Left ventricle myocardium superior (tissue), 1 donor: ENCODE results near the gene MFSD1. TPM values are rescaled to one million over a fixed set of nuclear protein-coding genes. Genes with fewer than 3 reads are reported as not detected.
"Not testable (repeated sequence)": the region's sequence is repeated elsewhere in the genome, so short reads cannot be mapped to it uniquely, and the experiment has no call there.

ENCODE experiments used
- ATAC-seq: fragments of 200-7000 bp; cut with Tn5 transposase; one replicate; pipeline ENCODE4 v1.9.1; 2020; ENCODE audit warnings: mild to moderate bottlenecking, moderate library complexity
- DNase-seq: peaks from one replicate; pipeline ENCODE4 v3.0.0-alpha.2; 2020
- intact Hi-C: fragments of 100-400 bp; cut with micrococcal nuclease; formaldehyde crosslinking; loops from one replicate; pipeline ENCODE4 v1.11.0; 2022
- total RNA-seq: library from RNA; stranded (reverse); fragmentation: NEBNext Ultra II Directional; extraction: Animal tissue kit (Norgen Biotek cat#: 25700); gene quantifications from one replicate; pipeline ENCODE4 v1.2.1, GENCODE V29; 2021
- donor health status: DM: no; HTN: yes; CAD: no; lungs with severe emphysema.

The MFSD1 gene
- total RNA-seq, 1 donor from 2014 or later = 34.3 TPM

DNA sequence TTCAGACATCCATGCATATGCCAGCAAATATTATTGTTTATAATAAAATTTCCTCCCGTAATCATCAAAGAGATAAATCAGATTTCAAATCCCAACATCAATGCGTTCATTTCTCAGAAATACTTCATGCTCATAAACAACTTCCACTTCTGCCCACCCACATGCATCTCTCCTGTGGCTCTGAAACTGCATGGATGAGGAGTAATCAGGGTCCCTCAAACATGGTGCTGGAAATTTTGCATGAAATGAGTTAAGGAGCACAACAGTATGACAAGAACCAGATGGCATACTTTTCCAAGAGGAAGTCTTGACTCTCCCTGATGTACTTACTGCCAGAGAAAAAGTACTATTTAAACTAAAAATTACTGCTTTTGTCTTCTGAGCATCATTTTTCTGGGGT is 26.9 kb upstream of the MFSD1 start:
- intact Hi-C loops = no loop called here
- DNase-seq (no peak), ATAC-seq (peak; percentile 60)

DNA sequence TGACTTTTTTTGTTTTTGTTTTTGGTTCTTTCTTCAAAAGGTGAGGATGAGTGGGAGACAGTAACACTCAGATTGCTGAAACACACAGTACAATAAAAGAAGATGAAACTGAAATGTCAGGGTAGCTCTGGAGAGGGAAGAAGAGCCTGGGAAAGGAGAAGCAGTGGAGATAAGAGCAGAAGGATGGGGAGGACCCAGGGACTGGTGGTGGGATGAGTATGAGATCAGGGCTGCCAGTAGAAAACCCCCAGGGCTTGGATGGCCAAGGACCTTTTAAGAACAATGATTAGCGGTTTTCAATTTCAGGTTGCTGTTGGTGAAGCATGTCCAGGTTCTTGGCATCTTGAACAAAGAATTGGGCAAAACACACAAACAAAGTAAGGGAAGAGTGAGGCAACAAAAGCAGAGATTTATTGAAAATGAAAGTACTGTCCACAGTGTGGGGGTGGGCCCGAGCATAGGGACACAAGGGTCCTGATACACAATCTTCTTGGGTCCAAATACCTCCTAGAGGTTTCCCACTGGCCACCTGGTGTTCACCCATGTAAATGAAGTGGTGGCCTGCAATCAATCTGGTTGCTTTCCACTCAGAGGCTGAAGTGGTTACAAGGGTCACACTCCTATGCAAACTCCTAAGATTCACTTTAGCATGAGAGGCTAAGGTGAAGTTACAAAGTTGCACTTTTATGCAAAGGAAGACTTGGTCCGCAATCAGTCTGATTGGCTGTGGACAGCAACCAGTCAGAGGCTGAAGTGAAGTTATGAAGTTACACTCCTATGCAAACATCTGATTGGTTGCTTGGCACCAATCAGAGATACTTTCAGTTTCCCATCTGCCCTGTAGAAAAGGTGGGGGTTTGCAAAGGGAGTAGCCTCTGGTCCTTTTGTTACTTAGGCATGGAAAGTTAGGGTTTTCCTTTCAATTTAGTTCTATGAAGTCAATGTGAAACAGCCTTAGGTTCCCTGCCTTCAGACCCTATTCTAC is 26.1 kb upstream of the MFSD1 start:
- intact Hi-C loops = no loop called here
- DNase-seq (no peak), ATAC-seq (no peak)

DNA sequence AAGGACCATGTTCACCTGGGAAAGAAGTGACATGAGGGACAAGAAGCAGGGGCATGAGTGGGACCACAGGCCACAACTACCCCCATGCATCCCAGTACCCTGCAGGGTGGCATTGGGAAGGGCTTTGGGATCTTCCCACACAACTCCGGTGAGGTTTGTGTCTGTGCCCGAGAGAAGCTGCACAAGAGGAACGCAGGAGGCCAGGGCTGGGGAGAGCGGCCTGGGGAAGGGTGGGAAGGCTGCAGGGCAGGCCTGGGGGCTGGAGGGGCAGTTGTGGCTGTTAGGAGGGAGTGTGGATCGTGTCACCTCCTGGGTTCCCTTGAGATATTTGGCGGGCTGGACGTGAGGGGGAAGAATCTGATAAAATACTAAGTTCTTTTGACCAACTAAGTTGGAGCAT is 25.3 kb upstream of the MFSD1 start:
- no peak for DNase-seq
- intact Hi-C loops = no loop called here
- ATAC-seq = no peak

DNA sequence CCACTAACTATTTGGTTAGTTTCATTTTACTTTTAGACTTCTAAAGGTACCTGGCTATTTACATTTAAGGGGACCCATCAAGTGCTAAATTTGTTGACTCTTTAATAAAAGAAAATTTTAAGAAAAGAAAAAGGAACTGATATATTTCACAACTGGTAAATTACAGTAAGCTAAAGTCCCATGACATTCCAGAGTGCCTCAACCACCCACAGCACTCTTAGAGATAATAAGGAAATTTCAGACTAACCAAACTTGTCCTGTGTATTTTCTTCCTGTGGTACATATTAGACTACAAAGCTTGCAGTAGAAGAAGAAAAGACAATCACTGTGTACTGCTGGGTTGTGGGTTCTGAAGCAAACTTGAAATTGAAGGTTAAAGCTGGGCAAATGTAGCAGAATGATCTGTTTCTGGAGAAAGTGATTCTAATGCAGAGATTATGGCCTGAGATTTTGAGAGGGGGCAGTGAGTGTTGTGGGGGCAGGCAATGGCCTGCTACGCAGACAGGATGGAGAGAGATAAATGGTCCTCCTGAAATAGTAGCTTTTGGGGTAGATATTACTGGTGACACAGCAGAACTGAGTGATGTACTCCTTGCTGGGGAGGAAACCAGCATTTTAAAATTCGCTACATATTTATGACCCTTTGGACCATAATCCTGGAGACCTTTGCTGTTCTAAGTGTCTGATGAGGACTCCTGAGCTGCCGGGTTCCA is 24.5 kb upstream of the MFSD1 start:
- no peak for DNase-seq
- intact Hi-C loops = no loop called here
- peak; percentile 17 for ATAC-seq

DNA sequence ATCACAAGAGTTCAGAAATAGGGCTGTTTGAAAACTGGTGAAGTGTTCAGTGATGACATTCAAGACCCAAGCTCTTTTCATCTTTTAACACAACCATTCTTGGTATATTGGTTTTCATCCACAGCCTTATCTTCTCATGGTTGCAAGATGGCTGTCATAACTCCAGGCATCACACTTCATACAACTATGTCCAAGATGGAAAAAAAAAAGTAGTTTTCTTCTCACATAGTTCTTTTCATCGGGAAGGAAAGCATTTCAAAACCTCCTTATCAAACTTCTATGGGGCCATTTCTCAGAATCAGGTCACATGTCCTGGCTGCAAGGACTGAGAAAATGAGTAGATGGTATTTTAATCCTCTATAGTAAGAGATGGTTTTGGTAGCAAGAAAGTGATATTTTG is 21.1 kb upstream of the MFSD1 start:
- DNase-seq (no peak), ATAC-seq (no peak)
- intact Hi-C loops = no loop called here

DNA sequence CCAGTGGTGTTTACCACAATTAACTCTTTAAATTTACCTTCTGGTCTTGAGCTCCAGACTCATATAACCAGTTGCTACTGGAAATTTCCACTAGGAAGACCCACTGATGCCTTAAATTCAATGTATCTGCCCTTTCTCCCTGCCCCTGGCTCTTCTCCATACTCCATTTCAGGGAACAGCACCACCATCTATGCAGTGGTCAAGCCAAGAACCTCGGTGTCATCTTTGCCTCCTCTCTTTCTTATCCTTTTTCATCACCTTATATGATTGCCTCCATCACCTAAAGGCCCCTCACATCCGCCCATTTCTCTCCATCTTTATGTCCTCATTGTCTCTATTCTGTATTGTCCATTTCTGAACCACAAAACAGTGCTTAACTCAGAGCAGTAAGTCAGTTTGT is 20.7 kb upstream of the MFSD1 start:
- DNase-seq (no peak), ATAC-seq (no peak)
- intact Hi-C loops = no loop called here

DNA sequence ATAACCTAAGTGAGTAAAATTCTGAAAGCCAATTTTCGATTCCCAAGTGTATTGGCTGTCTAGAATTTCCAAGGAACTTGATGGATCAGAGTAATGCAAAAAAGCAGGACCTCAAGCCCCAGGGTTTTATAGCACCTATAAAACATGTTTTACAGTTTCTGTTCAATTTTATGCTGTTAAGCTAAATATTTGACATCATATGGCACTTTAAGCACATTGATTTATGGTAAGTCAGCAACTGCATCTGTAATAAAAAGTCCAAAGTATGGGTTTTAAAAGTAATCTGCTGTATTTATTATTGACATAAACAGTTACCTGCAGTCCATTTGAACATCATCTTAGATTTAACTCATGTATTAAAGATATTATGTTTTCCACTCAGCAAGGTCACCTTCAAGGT is 20.0 kb upstream of the MFSD1 start:
- no peak for DNase-seq
- intact Hi-C loops = no loop called here
- ATAC-seq = no peak

DNA sequence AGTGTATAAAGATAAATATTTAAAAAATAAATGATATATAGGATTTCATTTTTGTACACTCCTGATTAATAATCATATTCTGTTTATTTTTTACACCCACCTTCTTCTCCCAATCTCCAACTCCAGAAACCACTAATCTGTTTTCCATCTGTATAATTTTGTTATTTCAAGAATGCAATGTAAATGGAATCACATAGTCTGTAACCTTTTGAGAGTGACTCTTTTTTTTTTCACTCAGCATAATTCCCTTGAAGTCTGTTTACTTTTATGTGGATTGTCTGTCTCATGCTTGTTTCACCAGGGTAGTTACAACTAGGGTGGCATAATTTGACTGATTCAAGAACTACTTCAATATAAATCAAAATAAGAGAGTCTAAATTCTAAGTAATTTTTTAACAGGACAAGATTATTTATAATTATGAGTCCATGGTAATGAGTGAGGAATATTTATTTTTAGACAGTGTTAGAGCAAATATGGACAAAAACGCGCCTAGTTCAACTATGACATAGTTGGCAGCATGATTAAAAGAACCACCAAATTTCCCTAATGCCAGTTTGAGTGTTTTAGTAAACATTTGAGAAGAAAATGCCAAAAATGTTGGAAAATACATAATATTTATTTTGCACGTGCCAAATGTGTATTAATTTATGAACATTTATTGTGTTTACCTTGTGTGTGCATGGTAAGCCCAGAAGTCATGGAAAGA is 19.4 kb upstream of the MFSD1 start:
- no peak for DNase-seq
- intact Hi-C loops = no loop called here

DNA sequence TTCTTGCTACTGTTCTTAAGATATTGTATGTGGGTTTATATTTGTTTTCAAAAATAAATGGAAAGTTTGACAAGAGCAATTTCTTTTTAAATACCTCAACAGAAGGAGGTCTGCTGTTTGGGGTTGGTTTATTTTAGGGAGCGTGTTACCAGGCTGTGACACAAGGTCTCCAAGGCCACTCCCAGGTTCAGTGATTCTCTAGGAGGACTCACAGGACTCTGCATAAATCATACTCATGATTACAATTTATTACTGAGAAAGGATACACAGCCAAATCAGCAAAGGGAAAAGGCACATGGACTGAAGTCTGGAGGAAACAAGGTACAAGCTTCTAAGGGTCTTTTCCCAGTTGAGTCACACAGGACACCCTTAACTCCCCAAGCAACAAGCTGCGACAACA is 18.8 kb upstream of the MFSD1 start:
- ATAC-seq (no peak), DNase-seq (no peak)
- intact Hi-C loops = no loop called here

More for the DNA sequence above, 19.4 kb upstream of the MFSD1 start:
- ATAC-seq = no peak

DNA sequence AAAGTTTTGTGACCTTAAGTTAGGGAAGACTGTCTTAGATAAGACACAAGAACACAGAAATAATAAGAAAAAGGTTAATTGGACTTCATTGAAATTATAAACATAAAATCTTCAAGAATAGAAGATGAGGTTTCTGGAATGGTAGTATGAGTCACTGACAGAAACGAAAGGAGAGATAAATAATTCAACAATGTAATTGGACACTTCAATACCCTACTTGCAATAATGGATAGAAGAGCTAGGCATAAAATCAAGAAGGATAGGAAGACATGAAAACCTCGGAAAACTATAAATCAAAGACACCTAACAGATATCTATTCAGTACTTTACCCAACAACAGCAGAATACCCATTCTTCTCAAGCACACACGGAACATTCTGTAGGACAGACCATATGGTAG is 15.9 kb upstream of the MFSD1 start:
- DNase-seq (no peak), ATAC-seq (no peak)
- intact Hi-C loops = no loop called here

DNA sequence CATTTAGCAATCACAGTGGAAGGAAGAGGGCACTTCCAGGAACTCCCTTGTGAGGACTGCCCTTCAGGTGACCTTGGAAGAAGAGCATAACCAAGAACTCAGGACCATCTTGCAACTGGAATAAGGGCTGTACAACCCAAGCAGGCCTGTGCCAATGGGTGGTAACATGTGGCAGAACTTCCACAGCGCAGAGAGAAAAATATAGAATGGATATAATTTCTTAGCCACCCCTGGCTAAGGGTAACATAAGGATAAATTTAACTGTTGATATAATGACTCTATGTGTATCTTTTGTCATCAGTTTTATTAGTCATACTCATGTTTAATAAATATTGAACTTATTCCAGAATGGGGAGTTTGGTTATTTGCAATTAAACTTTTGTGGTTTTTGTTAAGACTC is 13.4 kb upstream of the MFSD1 start:
- intact Hi-C loops = loop anchor here (2.0 kb wide), 1 partner anchor 60 kb away; no protein-coding TSS in a partner anchor

DNA sequence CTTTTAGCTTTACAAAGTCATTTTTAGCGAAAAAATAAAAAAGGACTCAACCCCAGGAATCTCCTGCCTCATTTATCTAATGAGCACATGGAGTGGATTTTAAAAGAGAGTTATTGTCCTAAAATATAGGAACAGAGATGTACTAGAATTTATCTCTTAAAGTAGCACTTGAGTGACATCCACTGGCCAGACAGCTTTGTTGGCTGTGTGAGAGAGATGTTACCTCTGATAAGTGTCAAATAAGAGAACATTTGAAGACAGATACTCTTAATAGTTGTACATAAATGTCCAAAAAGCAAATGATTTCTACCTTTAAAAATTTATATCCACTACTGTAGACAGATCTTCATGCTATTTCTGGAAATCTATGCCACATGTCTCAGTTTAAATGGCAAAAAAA is 12.3 kb upstream of the MFSD1 start:
- DNase-seq = no peak
- intact Hi-C loops = loop anchor here (2.0 kb wide), 1 partner anchor 61 kb away; no protein-coding TSS in a partner anchor
- ATAC-seq = peak; percentile 26

More for the DNA sequence above, 13.4 kb upstream of the MFSD1 start:
- ATAC-seq (no peak), DNase-seq (no peak)

DNA sequence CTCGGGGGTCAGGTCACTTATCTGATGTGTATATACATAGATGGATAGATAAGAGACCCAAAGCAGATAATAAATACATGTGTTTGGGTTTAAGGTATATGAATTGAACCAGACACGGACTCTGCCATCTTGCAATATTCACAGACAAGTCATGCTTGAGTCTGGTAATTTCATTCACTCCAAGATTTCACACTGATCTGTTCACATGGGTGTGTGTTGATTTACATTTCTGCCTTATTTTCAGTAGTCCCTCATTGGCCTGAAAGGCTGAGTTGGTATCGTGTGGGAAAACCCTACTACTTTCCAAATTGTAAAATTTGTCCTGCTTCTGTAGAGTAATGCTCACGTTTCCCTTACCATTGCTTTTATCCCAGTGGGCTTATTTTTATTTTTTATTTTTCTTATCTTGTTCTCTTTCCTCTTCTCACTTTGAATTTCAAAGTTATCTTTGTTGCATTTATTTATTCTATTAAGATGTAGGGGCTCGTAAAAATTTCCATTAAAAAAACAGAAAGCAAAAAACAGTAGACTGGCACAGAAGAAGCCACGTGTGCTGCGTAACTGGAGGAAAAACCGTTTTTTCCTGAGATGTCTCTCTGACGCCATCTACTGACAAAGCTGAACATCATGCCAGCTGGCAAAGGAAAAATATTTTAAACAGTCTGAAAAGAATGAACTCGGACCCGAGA is 10.8 kb upstream of the MFSD1 start:
- intact Hi-C loops = no loop called here
- DNase-seq (no peak), ATAC-seq (peak; percentile 64)

DNA sequence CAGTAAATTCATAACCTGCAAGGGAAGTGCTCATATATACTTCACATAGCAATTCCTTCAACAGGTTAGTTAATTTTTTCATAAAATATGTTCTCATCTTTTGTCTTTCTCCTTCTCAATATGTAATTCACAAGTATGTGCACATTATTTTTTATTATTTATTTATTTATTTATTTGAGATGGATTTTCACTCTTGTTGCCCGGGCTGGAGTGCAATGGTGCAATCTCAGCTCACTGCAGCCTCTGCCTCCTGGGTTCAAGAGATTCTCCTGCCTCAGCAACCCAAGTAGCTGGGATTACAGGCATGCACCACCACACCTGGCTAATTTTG is 10.3 kb upstream of the MFSD1 start:
- intact Hi-C loops, DNase-seq, ATAC-seq: not testable (repeated sequence)

DNA sequence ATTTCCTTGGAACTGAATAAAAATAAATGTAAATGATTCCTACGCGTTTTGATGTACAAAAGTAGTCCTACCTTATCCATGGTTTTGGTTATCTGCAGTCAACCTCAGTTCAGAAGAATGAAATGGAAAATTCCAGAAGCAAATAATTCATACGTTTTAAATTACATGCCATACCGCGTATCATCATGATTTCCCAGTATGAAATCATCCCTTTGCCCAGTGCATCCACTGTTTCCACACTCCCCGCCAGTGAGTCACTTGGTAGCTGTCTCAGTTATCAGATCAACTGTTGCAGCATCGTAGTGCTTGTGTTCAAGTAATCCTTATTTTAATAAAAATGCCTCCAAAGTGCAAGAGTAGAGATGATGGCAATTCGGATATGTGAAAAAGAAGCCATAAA is 9.1 kb upstream of the MFSD1 start:
- DNase-seq (no peak), ATAC-seq (no peak)
- intact Hi-C loops = no loop called here

DNA sequence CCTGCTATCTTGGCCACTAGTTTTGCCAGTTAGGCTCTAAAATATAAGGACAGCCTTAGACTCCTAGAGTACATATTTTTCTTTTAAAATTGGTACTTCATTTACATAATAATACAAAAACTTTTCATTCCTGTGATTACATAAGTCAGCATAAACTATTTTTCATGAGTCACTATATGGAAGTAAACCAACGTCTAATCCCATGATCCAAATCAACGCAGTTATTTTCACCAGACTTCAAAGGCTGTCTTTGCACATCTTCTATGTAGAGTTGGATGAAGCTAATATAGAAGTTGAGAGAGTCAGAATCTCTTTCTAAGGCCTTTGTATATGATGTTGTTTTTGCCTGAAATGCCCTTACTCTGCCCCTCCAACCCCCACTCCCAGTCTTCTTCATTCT is 7.6 kb upstream of the MFSD1 start:
- ATAC-seq = no peak
- intact Hi-C loops = no loop called here
- no peak for DNase-seq

DNA sequence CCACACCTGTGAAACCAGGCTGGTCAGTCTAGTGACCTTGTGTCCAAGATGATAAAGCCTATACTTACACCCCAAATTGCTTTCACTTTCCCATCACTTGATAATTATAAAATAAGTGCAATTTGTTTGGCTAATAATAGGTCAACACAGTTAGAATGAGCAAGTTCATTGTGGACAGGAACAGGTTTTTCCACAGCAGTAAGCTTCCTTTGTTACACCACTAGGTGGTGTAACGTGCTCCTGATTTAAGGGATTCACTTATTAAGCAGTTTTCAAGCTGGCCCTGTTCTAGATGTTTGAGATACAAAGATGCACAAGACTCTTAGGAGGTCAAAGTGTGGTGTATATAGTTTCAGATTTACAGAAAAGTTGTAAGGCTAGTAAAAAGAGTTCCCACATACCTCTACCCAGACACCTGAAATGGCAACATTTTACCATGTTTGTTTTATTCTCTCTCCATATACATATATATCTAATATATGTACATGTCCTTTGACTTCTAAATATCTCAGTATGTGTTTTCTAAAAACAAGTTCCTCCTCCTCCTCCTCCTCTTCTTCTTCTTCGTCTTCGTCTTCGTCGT is 6.8 kb upstream of the MFSD1 start:
- ATAC-seq (no peak), DNase-seq (no peak)
- intact Hi-C loops = no loop called here

DNA sequence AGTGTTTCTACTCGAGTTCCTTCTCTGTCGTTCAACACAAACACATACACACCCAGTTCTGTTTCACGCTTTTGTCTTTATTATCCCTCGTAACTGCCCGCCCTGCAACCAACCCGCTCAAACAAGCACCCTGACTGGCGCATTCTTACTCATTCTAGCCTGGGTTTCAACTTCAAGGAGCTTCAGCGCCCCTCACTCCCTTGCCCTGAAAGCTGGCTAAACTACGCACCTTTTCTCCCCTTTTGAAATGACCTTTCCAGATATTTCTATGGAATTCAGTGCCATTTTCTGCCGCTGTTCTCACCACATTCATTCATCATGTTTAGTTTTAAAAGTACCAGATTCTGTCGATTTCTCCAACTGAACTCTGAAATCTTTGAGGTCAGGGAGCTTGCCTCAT is 653 bp upstream of the MFSD1 start:
- intact Hi-C loops = no loop called here
- DNase-seq (no peak), ATAC-seq (peak; percentile 3)
